Left hindlimb (tissue), 1 donor: ENCODE measurements around the gene GSTO2.
A peak's percentile ranks its signal among the peaks of the same experiment; 100 is the strongest.

ENCODE experiments used
- DNase-seq: peaks from one replicate; pipeline ENCODE4 v3.0.0-alpha.2; 2018

Gene GSTO2

GRCh38 chr10:104344219-104344618 is 75.2 kb downstream of the GSTO2 start:
- DNase-seq = no peak

GRCh38 chr10:104345515-104345914 is 76.5 kb downstream of the GSTO2 start:
- DNase-seq = no peak

GRCh38 chr10:104345941-104346340 is 77.0 kb downstream of the GSTO2 start:
- DNase-seq = no peak

- DNase-seq = no peak
Measured at GRCh38 chr10:104347295-104348045, 78.5 kb downstream of the GSTO2 start.

- no peak for DNase-seq
Measured at GRCh38 chr10:104348601-104349000, 79.6 kb downstream of the GSTO2 start.

- no peak for DNase-seq
Measured at GRCh38 chr10:104349623-104350126, 80.7 kb downstream of the GSTO2 start.

GRCh38 chr10:104350127-104350635 is 81.2 kb downstream of the GSTO2 start:
- DNase-seq = no peak

GRCh38 chr10:104351061-104351702 is 82.2 kb downstream of the GSTO2 start:
- no peak for DNase-seq

GRCh38 chr10:104351919-104352318 is 82.9 kb downstream of the GSTO2 start:
- DNase-seq = no peak

- DNase-seq = peak; percentile 87
Measured at GRCh38 chr10:104353325-104354048, 84.5 kb downstream of the GSTO2 start, which contains the start of gene CFAP58. TSS of gene CFAP58 (plus strand) at chr10:104353833. CDS start at chr10:104353898, 65 bp downstream.
